ENCODE measurements around the gene ALPI. TPM values are rescaled to one million over a fixed set of nuclear protein-coding genes. Genes with fewer than 3 reads are reported as not detected.
A peak's percentile ranks its signal among the peaks of the same experiment; 100 is the strongest.

ALPI gene
- total and polyA plus RNA-seq, 10 of the 15 experiments (the other 5 are each of a cell fraction or from before 2014, with no cell fraction given), result not detected

- Histone ChIP-seq H3K9me3 (replicated peaks; ENCODE audit: control insufficient read depth, insufficient read depth, low read length) (no peaks in the 10 kb centered on the region; the same call in 2 of the 3 replicates), H3K4me3 (no peak overlapping the region), H2AFZ (ENCODE audit: control insufficient read depth, low read depth, low read length) (no peak overlapping the region), H4K20me1 (ENCODE audit: control insufficient read depth, insufficient read depth) (no peaks in the 10 kb centered on the region), H3K4me2 (ENCODE audit: control insufficient read depth, insufficient read depth) (no peak overlapping the region), H3K79me2 (ENCODE audit: control insufficient read depth, insufficient read depth, low read length) (no peaks in the 10 kb centered on the region), H3K4me1 (ENCODE audit: control insufficient read depth, insufficient read depth, low read length) (peaks cover 8% of the 10 kb centered on the region), H3K27me3 (replicated peaks in 1 of 2; ENCODE audit: control insufficient read depth in 2 of 2, insufficient read depth in 2 of 2, low read length in 1 of 2) (peaks cover 8 to 11% of the 10 kb centered on the region in 2 experiments; a peak in 3 of 4 replicates), H3K27ac (ENCODE audit: control insufficient read depth, insufficient read depth) (no peak overlapping the region), H3K9ac (ENCODE audit: control insufficient read depth, insufficient read depth, low read length) (no peak overlapping the region), H3K36me3 (ENCODE audit: control insufficient read depth in 2 of 2, insufficient read depth in 2 of 2, low read length in 1 of 2) (no peaks in the 10 kb centered on the region)
- no TSS peak for BruUV-seq (replicated peaks)
- RAD21 ChIA-PET (ENCODE audit: unreplicated experiment), result no interaction called here
- in situ Hi-C loops (cut with MboI), result no loop called here
- 24% methylated on average over 17 of the region's 17 CpGs for WGBS (ENCODE audit: insufficient coverage, insufficient replicate concordance, low lambda C conversion rate, missing lambda C conversion rate)
- CTCF ChIA-PET, result interaction anchor here (0.8 kb wide), 1 partner anchor 22 kb away, joined by 3 read pairs; no protein-coding TSS in a partner anchor
- POLR2A ChIA-PET, result no interaction called here
- FAIRE-seq (no peak), ATAC-seq (no peak), DNase-seq (ENCODE audit: low read depth, low spot score) (no peak)
- intact Hi-C loops (cut with micrococcal nuclease; ENCODE audit: unreplicated experiment), result no loop called here
- SMC1A ChIA-PET (ENCODE audit: uncharacterized antibody, unreplicated experiment), result no interaction called here
- TF ChIP-seq RCOR1 (conservative IDR thresholded peaks at IDR 0.05; ENCODE audit: low read depth, low read length), result no peak
- 0 out of 2 replicates have a peak, but pooled peaks have one; percentile 27 for TF ChIP-seq NR2C1 (IDR thresholded peaks at IDR 0.05)
These were observed 39.2 kb upstream of the ALPI start for GRCh38 chr2:232416521-232417470.

DNA sequence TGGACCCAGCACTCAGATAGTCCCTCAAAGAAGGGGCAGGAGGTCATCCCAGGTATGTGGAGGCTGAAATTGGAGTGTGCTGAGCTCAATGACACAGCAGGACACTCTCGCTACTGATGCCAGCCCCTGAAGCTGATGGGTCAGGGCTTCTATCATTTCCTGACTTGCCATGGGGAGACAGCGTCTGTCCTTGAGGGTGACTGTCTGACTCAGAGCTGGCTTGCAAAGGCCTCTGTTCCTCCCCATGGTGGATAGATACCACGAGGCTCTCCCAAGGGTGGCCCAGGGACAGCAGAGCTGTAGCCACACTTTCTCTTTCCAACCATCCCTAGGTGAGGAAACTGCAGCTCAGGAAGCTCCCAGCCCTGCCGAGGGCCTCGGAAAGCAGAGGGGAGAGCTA, 38.5 kb upstream of the ALPI start:
- TF ChIP-seq GATAD2B (conservative IDR thresholded peaks at IDR 0.05; ENCODE audit: low read depth) (no peak), FOXM1 (IDR thresholded peaks at IDR 0.05; ENCODE audit: low read depth, low read length) (no peak), ZNF592 (IDR thresholded peaks at IDR 0.05) (no peak), MEF2A (IDR thresholded peaks at IDR 0.05; ENCODE audit: insufficient read depth, low read depth, low read length) (no peak)
- BruUV-seq (replicated peaks), result no TSS peak
- no peak overlapping the region for H3K4me3 ChIP-seq
- no peak overlapping the region for H3K9ac ChIP-seq (ENCODE audit: control insufficient read depth, insufficient read depth, low read length)
- H3K27me3 ChIP-seq (replicated peaks in 1 of 2; ENCODE audit: control insufficient read depth in 2 of 2, insufficient read depth in 2 of 2, low read length in 1 of 2), result peaks cover 8 to 11% of the 10 kb centered on the region in 2 experiments; a peak in 3 of 4 replicates
- ChIA-PET RAD21 (ENCODE audit: unreplicated experiment) (no interaction called here), CTCF (interaction anchor here (0.8 kb wide), 1 partner anchor 22 kb away, joined by 3 read pairs; no protein-coding TSS in a partner anchor), SMC1A (ENCODE audit: uncharacterized antibody, unreplicated experiment) (no interaction called here), POLR2A (no interaction called here)
- H3K36me3 ChIP-seq (ENCODE audit: control insufficient read depth in 2 of 2, insufficient read depth in 2 of 2, low read length in 1 of 2), result no peaks in the 10 kb centered on the region
- 45% methylated on average over 5 of the region's 5 CpGs for WGBS (ENCODE audit: insufficient coverage, insufficient replicate concordance, low lambda C conversion rate, missing lambda C conversion rate)
- DNase-seq (ENCODE audit: low read depth, low spot score) (no peak), FAIRE-seq (no peak), ATAC-seq (no peak)
- in situ Hi-C loops (cut with MboI), result no loop called here
- H4K20me1 ChIP-seq (ENCODE audit: control insufficient read depth, insufficient read depth), result no peaks in the 10 kb centered on the region
- no peaks in the 10 kb centered on the region; the same call in 2 of the 3 replicates for H3K9me3 ChIP-seq (replicated peaks; ENCODE audit: control insufficient read depth, insufficient read depth, low read length)
- no peak overlapping the region for H2AFZ ChIP-seq (ENCODE audit: control insufficient read depth, low read depth, low read length)
- peaks cover 6% of the 10 kb centered on the region for H3K4me1 ChIP-seq (ENCODE audit: control insufficient read depth, insufficient read depth, low read length)
- H3K4me2 ChIP-seq (ENCODE audit: control insufficient read depth, insufficient read depth), result no peak overlapping the region
- H3K27ac ChIP-seq (ENCODE audit: control insufficient read depth, insufficient read depth), result no peak overlapping the region
- intact Hi-C loops (cut with micrococcal nuclease; ENCODE audit: unreplicated experiment), result no loop called here
- H3K79me2 ChIP-seq (ENCODE audit: control insufficient read depth, insufficient read depth, low read length), result no peaks in the 10 kb centered on the region
